A549 (cell line): Measurements from ENCODE around the gene ACAD9. TPM values are rescaled to one million over a fixed set of nuclear protein-coding genes. Genes with fewer than 3 reads are reported as not detected.

ENCODE experiments used
- ATAC-seq, 2 experiments: fragments of 200-7000 bp in 1 of 2; fragments of >200 bp in 1 of 2; cut with Nextera tagmentation in 1 of 2; cut with Tn5 transposase in 1 of 2; 3 replicates each; pipeline versions ENCODE4 v1.8.0 to v1.9.1; 2018 to 2020; ENCODE audit warnings: mild to moderate bottlenecking in 1 of 2, moderate library complexity in 1 of 2
- CTCF ChIA-PET: fragments of 300-600 bp; sonication (Branson Sonifier 250); formaldehyde crosslinking; extraction: SDS; loops from one replicate; lab custom pipeline; 2021; ENCODE audit warnings: antibody characterized with exemption, inconsistent platforms; lab: Yijun Ruan, JAX
- POLR2A ChIA-PET: fragments of 350-600 bp; formaldehyde crosslinking; extraction: SDS; loops from one replicate; lab custom pipeline; 2021; ENCODE audit warnings: antibody characterized with exemption, inconsistent platforms; lab: Yijun Ruan, JAX
- DNase-seq, 2 experiments: peaks; one replicate each; pipeline versions ENCODE4 v3.0.0 to v3.0.0-alpha.2; 2011 to 2016; ENCODE audit warnings: low read depth in 1 of 2, low spot score in 1 of 2
- FAIRE-seq: peaks from 2 replicates; lab custom pipeline; 2011; peaks lifted over from hg19 to GRCh38; lab: Jason Lieb, UNC
- H3K27ac ChIP-seq, 2 experiments: fragments of >200 bp; sonication (Bioruptor Twin); formaldehyde crosslinking; 3 replicates each; pipeline ENCODE4 v1.5.1; 2016 to 2017
- H3K4me1 ChIP-seq: fragments of >200 bp; sonication (Bioruptor Twin); formaldehyde crosslinking; 3 replicates; pipeline ENCODE4 v1.6.1; 2016
- H3K4me2 ChIP-seq: fragments of >200 bp; sonication (Bioruptor Twin); formaldehyde crosslinking; 3 replicates; pipeline ENCODE4 v1.6.1; 2016
- H3K4me3 ChIP-seq: fragments of >200 bp; sonication (Bioruptor Twin); formaldehyde crosslinking; 3 replicates; pipeline ENCODE4 v1.5.1; 2016
- H3K9me3 ChIP-seq: fragments of >200 bp; sonication (Bioruptor Twin); formaldehyde crosslinking; 3 replicates; pipeline ENCODE4 v1.6.1; 2016
- BHLHE40 ChIP-seq: IDR thresholded peaks from 2 replicates; pipeline ENCODE4 v1.6.1; 2012; ENCODE audit warnings: low read depth, low read length, inconsistent platforms
- CEBPB ChIP-seq, 2 experiments: fragments of >200 bp in 1 of 2; sonication (Bioruptor Twin) in 1 of 2; formaldehyde crosslinking in 1 of 2; IDR thresholded peaks; 2 replicates each; pipeline ENCODE4 v1.6.1; 2012 to 2016
- ESRRA ChIP-seq: fragments of 150-350 bp; IDR thresholded peaks from 2 replicates; pipeline ENCODE4 v1.6.1; 2014; ENCODE audit warnings: mild to moderate bottlenecking, low read length, borderline replicate concordance
- FOSB ChIP-seq: fragments of 250-450 bp; sonication (Bioruptor Pico); IDR thresholded peaks from 2 replicates; pipeline ENCODE4 v1.5.0; 2020; ENCODE audit warnings: mild to moderate bottlenecking, moderate library complexity
- GATA3 ChIP-seq: IDR thresholded peaks from 2 replicates; pipeline ENCODE4 v1.6.1; 2012; ENCODE audit warnings: borderline replicate concordance
- HMGXB4 ChIP-seq: fragments of 250-450 bp; sonication (Bioruptor Pico); IDR thresholded peaks from 2 replicates; pipeline ENCODE4 v1.5.0; 2021; ENCODE audit warnings: mild to moderate bottlenecking, moderate library complexity, borderline replicate concordance
- JUNB ChIP-seq: fragments of >200 bp; sonication (Bioruptor Twin); formaldehyde crosslinking; IDR thresholded peaks from 2 replicates; pipeline ENCODE4 v1.6.1; 2016
- KDM1A ChIP-seq: fragments of 200-600 bp; sonication (generic); IDR thresholded peaks from 2 replicates; pipeline ENCODE4 v1.6.1; 2016; ENCODE audit warnings: low read depth, mild to moderate bottlenecking
- KDM5A ChIP-seq: fragments of 200-600 bp; sonication (generic); IDR thresholded peaks from 2 replicates; pipeline ENCODE4 v1.6.1; 2016; ENCODE audit warnings: antibody characterized with exemption, mild to moderate bottlenecking
- PBX3 ChIP-seq: IDR thresholded peaks from 2 replicates; pipeline ENCODE4 v1.6.1; 2012
- RAD21 ChIP-seq, 2 experiments: fragments of >200 bp in 1 of 2; sonication (Bioruptor Twin) in 1 of 2; formaldehyde crosslinking in 1 of 2; IDR thresholded peaks in 1 of 2; conservative IDR thresholded peaks in 1 of 2; 2 replicates in 1 of 2; 3 replicates in 1 of 2; pipeline ENCODE4 v1.6.1; 2012 to 2018; ENCODE audit warnings: inconsistent platforms in 1 of 2
- TFCP2L1 ChIP-seq: fragments of 250-450 bp; sonication (Bioruptor Pico); IDR thresholded peaks from 2 replicates; pipeline ENCODE4 v1.5.0; 2021; ENCODE audit warnings: mild to moderate bottlenecking
- ZC3H11A ChIP-seq: fragments of 450-650 bp; IDR thresholded peaks from 2 replicates; pipeline ENCODE4 v1.6.1; 2014; ENCODE audit warnings: antibody characterized with exemption, mild to moderate bottlenecking
- ZNF302 ChIP-seq: fragments of 250-450 bp; sonication (Bioruptor Pico); IDR thresholded peaks from 2 replicates; pipeline ENCODE4 v1.9.0; 2021; ENCODE audit warnings: inconsistent platforms, mild to moderate bottlenecking, moderate library complexity
- WGBS: methylation state at CpG from one replicate; pipeline ENCODE4 v1.1.6; 2017; ENCODE audit errors: missing lambda C conversion rate; 5-methylcytosine and 5-hydroxymethylcytosine counted together
- polyA plus RNA-seq, 4 experiments: library from polyadenylated mRNA; depleted of rRNA in 3 of 4; stranded (reverse); fragments of >200 nt; fragmentation: RNase III in 1 of 4; extraction: RNeasy Plus Mini Kit Qiagen cat#74134 plus additional on column Dnase treatment in 1 of 4; gene quantifications; 2 replicates in 3 of 4; 3 replicates in 1 of 4; pipeline ENCODE4 v1.2.3, GENCODE V29; 2011 to 2017
- TF ChIP-seq, protein P1 (sequence below): fragments of >200 bp; sonication (Bioruptor Twin); formaldehyde crosslinking; IDR thresholded peaks from 3 replicates; pipeline ENCODE4 v1.6.1; 2016
- TF ChIP-seq, protein P2 (sequence below): fragments of >200 bp; sonication (Bioruptor Twin); formaldehyde crosslinking; IDR thresholded peaks from 3 replicates; pipeline ENCODE4 v1.5.1; 2016

ACAD9 gene
- polyA plus RNA-seq, 2 of the 4 experiments (the other 2 are of a cell fraction): 26.1 to 29.2 TPM

- Histone ChIP-seq H3K4me3 (no peak overlapping the region), H3K9me3 (no peaks in the 10 kb centered on the region), H3K27ac (no peak overlapping the region), H3K4me1 (no peaks in the 10 kb centered on the region), H3K4me2 (no peak overlapping the region)
- no peak for DNase-seq
- ChIA-PET CTCF (interaction anchor here (0.6 to 1.5 kb wide), 2 partner anchors 24 to 175 kb away, joined by 3 to 5 read pairs; partner anchors contain the start of gene RAB43), POLR2A (no interaction called here)
- no peak for TF ChIP-seq ZNF302
- no peak for TF ChIP-seq TFCP2L1 (CRISPR knock-in tag)
- TF ChIP-seq BHLHE40: no peak
- TF ChIP-seq JUNB: no peak
- no peak for ATAC-seq
- 69% methylated on average over 7 of the region's 7 CpGs for WGBS
- no peak for FAIRE-seq
Measured at GRCh38 chr3:128946411-128946810, 67.0 kb downstream of the ACAD9 start.

DNA sequence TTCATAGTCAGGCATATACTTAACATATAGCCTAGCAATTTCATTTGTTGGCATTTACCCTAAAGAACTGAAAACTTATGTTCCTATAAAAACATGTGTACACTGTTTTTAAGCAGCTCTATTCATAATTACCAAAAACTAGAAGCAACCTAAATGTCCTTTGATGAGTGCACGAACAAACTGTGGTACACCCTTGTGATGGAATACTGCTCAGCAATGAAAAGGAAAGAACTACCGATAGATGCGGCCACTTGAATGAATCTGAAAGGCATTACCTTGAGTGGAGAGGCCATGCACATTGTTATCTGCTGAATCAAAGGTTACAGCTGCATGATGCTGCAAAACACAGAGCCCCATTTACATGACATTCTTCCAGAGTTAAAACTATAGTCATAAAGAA lies 69.7 kb downstream of the ACAD9 start:
- no peak for FAIRE-seq
- WGBS: 76% methylated on average over 3 of the region's 3 CpGs

GRCh38 chr3:128950223-128950938 lies 71.0 kb downstream of the ACAD9 start:
- H3K9me3 ChIP-seq: no peaks in the 10 kb centered on the region

More for the DNA sequence above, 69.7 kb downstream of the ACAD9 start:
- Histone ChIP-seq H3K4me1 (no peaks in the 10 kb centered on the region), H3K4me3 (no peak overlapping the region), H3K27ac (no peak overlapping the region)
- ChIA-PET CTCF (interaction anchor here (1.4 kb wide), 1 partner anchor 21 kb away, joined by 5 read pairs; no protein-coding TSS in a partner anchor), POLR2A (no interaction called here)
- no peak for ATAC-seq
- TF ChIP-seq CEBPB (IDR thresholded peaks at IDR 0.05) (no peak), GATA3 (no peak), FOSB (CRISPR knock-in tag) (no peak), HMGXB4 (CRISPR knock-in tag) (no peak), ESRRA (no peak), ZNF302 (no peak), KDM5A (no peak), ZC3H11A (no peak), RAD21 (conservative IDR thresholded peaks at IDR 0.05 in 1 of 2, IDR thresholded peaks at IDR 0.05 in 1 of 2) (no peak), KDM1A (no peak)
- TF ChIP-seq, protein P1, sequence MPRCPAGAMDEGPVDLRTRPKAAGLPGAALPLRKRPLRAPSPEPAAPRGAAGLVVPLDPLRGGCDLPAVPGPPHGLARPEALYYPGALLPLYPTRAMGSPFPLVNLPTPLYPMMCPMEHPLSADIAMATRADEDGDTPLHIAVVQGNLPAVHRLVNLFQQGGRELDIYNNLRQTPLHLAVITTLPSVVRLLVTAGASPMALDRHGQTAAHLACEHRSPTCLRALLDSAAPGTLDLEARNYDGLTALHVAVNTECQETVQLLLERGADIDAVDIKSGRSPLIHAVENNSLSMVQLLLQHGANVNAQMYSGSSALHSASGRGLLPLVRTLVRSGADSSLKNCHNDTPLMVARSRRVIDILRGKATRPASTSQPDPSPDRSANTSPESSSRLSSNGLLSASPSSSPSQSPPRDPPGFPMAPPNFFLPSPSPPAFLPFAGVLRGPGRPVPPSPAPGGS: no peak
- TF ChIP-seq, protein P2, sequence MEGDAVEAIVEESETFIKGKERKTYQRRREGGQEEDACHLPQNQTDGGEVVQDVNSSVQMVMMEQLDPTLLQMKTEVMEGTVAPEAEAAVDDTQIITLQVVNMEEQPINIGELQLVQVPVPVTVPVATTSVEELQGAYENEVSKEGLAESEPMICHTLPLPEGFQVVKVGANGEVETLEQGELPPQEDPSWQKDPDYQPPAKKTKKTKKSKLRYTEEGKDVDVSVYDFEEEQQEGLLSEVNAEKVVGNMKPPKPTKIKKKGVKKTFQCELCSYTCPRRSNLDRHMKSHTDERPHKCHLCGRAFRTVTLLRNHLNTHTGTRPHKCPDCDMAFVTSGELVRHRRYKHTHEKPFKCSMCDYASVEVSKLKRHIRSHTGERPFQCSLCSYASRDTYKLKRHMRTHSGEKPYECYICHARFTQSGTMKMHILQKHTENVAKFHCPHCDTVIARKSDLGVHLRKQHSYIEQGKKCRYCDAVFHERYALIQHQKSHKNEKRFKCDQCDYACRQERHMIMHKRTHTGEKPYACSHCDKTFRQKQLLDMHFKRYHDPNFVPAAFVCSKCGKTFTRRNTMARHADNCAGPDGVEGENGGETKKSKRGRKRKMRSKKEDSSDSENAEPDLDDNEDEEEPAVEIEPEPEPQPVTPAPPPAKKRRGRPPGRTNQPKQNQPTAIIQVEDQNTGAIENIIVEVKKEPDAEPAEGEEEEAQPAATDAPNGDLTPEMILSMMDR: no peak
- TF ChIP-seq, all 56 proteins: peak for 0
- no peak overlapping the region for H3K4me2 ChIP-seq
- no peaks in the 10 kb centered on the region for H3K9me3 ChIP-seq
- no peak for DNase-seq

More at GRCh38 chr3:128950223-128950938, 71.0 kb downstream of the ACAD9 start:
- Histone ChIP-seq H3K4me1 (no peaks in the 10 kb centered on the region), H3K27ac (no peak overlapping the region), H3K4me3 (no peak overlapping the region), H3K4me2 (no peak overlapping the region)
- WGBS: 52% methylated on average over 15 of the region's 15 CpGs
- ATAC-seq (peak; percentile 83 to 87), FAIRE-seq (no peak), DNase-seq (peak; percentile 15 to 44)
- TF ChIP-seq RAD21 (conservative IDR thresholded peaks at IDR 0.05 in 1 of 2, IDR thresholded peaks at IDR 0.05 in 1 of 2): peak; percentile 28 to 50; a peak in 3 of 5 replicates
- no peak for TF ChIP-seq PBX3
- ChIA-PET CTCF (interaction anchor here (0.5 to 2.2 kb wide), 7 partner anchors 12 to 341 kb away, joined by 3 to 9 read pairs (median 4); no protein-coding TSS in a partner anchor), POLR2A (no interaction called here)
